HG02588 (cell line): ENCODE measurements around the gene ACSF3.
"Not testable (repeated sequence)": the region's sequence is repeated elsewhere in the genome, so short reads cannot be mapped to it uniquely, and the experiment has no call there.

Experiments used
- ATAC-seq: cut with Tn5 transposase; IDR thresholded peaks from one replicate; pipeline ENCODE4 v1.9.1; 2021; ENCODE audit warnings: mild to moderate bottlenecking, moderate library complexity; ENCODE audit not compliant: unreplicated experiment

Gene ACSF3

GRCh38 chr16:89071686-89072547, 21.7 kb upstream of the ACSF3 start:
- ATAC-seq, result no peak

- ATAC-seq, result no peak
Observed at GRCh38 chr16:89072548-89073130, 21.0 kb upstream of the ACSF3 start.

DNA sequence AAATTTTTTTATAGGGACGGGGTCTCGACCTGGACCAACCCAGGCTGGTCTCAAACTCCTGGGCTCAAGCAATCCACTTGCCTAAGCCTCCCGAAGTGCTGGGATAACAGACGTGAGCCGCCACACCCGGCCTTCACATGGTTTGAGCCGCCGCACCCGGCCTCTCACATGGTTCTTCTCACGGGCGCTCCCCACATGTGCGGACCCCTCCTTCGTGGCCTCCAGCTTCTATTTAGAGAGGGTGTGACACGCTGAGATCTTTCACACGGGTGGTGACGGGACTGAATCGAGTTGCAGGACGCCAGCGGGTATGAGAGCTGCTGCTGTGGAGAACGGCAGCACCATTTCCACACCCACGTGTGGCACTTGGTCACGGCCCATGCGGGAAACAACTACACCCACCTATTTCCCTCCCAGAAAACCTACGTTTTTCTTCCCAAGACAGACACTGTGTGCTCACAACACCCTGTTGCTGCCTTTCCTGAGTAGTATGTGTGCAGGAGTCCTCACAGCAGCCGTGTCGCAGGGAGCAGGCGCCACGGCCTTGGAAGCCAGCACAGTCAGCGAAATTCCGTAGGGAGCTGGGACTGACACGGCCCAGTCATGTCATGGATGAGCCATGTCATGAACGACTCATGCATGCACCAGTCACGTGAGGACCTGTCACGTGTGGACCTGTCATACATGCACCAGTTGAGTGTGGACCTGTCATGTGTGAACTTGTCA, 20.1 kb upstream of the ACSF3 start:
- ATAC-seq, result no peak

GRCh38 chr16:89074072-89074674, 19.5 kb upstream of the ACSF3 start:
- not testable (repeated sequence) for ATAC-seq

DNA sequence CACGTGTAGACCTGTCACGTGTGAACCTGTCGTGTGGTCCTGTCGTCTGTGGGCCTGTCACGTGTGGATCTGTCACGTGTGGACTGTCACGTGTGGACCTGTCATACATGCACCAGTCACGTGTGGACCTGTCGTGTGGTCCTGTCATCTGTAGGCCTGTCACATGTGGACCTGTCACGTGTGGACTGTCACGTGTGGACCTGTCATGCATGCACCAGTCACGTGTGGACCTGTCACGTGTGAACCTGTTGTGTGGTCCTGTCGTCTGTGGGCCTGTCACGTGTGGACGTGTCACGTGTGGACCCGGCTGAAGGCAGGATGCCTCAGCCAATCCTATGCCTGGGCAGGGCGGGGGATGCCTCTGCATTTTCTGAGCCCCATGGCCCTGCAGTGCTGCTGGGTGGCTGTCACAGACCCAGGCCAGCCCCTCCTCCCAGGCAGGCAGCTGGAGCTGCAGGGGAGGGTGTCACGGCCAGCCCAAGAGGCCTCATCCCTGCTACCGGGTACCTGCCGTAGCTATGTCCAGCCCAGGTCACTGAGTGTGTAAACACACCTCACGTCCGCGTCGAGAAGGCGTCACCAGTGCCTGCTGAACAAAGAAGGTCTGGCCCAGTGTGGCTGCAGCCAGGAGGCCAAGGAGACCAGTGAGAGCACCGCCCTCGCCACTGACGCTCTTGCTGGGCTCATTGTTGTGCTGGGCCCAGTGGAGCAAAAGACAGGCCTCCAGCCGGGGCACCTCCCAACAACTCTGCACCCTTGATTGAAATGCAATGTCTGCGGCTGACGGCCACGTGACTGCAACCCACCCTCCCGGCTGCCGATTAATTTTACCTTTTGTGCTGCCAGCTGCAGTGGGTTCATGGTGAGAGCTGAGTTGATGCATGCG, 18.6 kb upstream of the ACSF3 start:
- no peak for ATAC-seq

- ATAC-seq, result no peak
Observed at GRCh38 chr16:89076159-89076558, 17.5 kb upstream of the ACSF3 start.

GRCh38 chr16:89077076-89077475, 16.6 kb upstream of the ACSF3 start:
- no peak for ATAC-seq

GRCh38 chr16:89078172-89078571, 15.5 kb upstream of the ACSF3 start:
- ATAC-seq, result no peak

GRCh38 chr16:89079434-89079980, 14.1 kb upstream of the ACSF3 start:
- ATAC-seq, result no peak

DNA sequence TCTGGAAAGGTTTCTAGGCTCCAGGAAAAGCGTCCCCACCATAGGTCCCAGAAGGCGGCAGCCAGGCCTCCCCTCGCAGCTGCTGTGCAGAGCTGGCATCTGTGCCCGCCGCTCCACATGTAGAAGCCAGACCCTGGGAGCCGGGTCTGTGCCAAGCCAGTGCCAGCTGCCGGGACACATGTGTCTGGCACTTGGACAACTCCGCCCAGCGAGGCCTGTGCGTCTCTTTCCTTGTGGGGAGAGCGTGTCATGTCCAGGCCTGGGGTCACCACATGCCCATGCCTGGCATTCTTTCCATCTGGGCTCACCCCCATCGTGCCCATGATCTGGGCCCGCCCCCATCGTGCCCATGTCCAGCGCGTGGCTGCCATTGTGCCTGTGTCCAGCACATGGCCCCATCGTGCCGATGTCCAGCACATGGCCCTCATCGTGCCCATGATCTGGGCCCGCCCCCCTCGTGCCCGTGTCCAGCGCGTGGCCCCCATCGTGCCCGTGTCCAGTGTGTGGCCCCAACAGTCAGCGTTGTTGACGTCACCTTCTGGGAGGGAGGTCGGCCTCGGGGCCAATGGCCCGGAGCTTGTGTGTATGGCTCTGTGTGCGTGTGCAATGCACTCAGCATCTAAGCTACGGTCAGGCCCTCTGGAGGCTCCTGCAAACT, 13.3 kb upstream of the ACSF3 start:
- ATAC-seq, result no peak

- no peak for ATAC-seq
Observed at GRCh38 chr16:89081556-89081955, 12.1 kb upstream of the ACSF3 start.

DNA sequence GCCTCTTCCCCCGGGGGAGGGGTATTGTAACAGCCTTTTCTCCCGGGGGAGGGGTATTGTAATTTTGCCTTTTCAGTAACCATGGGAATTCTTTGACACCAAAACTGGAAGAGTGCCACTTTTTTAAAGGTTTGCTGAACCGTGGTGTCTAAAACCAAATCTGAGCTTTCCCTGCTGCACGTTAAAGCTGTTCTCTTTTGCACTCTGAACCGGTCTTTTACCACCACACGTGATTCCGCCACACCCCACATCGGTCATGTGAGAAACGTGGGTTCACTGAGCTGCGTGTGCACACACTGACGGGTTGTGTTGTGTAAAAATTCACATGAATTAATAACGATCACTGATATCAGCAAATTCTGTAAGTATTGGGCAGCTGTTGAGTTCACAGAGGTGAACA, 9.2 kb upstream of the ACSF3 start:
- ATAC-seq, result no peak

GRCh38 chr16:89084814-89085612, 8.6 kb upstream of the ACSF3 start:
- ATAC-seq, result no peak

DNA sequence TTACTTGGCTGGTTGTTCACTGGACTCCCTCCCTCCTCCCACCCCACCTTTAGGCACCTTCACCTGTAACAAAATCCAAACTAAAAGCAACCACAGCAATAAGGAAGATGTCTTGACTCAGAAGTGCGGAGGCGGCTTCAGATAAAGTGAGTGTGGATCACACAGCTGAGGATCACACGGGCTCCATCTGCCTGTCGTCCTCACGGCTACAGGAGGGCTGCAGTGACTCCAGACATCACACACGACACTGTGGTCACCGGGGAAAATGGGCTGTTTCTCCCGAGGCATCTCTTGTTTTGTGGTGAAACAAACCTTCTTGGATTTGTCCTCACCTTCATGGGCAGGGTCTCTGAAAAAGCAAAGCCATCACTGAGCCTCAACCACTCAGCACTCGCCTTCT, 7.9 kb upstream of the ACSF3 start:
- ATAC-seq, result no peak

- no peak for ATAC-seq
Observed at GRCh38 chr16:89087922-89088497, 5.6 kb upstream of the ACSF3 start.

- no peak for ATAC-seq
Observed at GRCh38 chr16:89089120-89089519, 4.5 kb upstream of the ACSF3 start.

- no peak for ATAC-seq
Observed at GRCh38 chr16:89090182-89090630, 3.4 kb upstream of the ACSF3 start.

- ATAC-seq, result no peak
Observed at GRCh38 chr16:89090669-89091426, 2.8 kb upstream of the ACSF3 start.
